Measurements from ENCODE around the gene AK8.

DNA sequence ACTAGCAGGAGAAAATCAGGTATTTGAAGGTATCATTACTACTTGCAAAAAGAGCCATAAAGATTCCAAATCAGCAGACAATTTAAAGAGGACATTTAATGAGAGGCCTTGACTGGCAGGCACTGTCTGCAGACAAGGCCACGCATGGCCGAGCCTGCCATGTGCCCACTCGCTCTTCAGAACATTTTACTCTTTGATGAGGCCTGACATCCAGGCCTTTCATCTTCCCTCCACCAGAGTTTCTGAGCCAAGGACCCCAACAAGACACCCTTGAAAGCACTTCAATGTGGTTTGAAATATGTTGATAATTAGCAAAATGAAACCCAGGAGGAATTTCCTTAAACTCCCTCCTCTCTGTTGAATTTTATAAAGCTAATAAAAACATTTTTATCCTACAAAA lies 16.4 kb downstream of the AK8 start:
- no peak for TF ChIP-seq SRF (IDR thresholded peaks at IDR 0.05; ENCODE audit: low read depth)
- TF ChIP-seq, protein P1, sequence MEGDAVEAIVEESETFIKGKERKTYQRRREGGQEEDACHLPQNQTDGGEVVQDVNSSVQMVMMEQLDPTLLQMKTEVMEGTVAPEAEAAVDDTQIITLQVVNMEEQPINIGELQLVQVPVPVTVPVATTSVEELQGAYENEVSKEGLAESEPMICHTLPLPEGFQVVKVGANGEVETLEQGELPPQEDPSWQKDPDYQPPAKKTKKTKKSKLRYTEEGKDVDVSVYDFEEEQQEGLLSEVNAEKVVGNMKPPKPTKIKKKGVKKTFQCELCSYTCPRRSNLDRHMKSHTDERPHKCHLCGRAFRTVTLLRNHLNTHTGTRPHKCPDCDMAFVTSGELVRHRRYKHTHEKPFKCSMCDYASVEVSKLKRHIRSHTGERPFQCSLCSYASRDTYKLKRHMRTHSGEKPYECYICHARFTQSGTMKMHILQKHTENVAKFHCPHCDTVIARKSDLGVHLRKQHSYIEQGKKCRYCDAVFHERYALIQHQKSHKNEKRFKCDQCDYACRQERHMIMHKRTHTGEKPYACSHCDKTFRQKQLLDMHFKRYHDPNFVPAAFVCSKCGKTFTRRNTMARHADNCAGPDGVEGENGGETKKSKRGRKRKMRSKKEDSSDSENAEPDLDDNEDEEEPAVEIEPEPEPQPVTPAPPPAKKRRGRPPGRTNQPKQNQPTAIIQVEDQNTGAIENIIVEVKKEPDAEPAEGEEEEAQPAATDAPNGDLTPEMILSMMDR (IDR thresholded peaks at IDR 0.05 in 2 of 3, conservative IDR thresholded peaks at IDR 0.05 in 1 of 3; ENCODE audit: borderline replicate concordance in 1 of 3, insufficient read depth in 1 of 3, low read depth in 2 of 3, low read length in 2 of 3): no peak
- no peak for TF ChIP-seq EZH2 (IDR thresholded peaks at IDR 0.05)
- no peak for TF ChIP-seq POLR2A (IDR thresholded peaks at IDR 0.05; ENCODE audit: borderline replicate concordance, extremely low read depth, insufficient read depth, insufficient read length)
- TF ChIP-seq POLR2AphosphoS5 (IDR thresholded peaks at IDR 0.05; ENCODE audit: low read depth, low read length): no peak
- TF ChIP-seq SIN3A (IDR thresholded peaks at IDR 0.05; ENCODE audit: low read depth): no peak
- TF ChIP-seq CEBPB (IDR thresholded peaks at IDR 0.05; ENCODE audit: low read depth): no peak
- TF ChIP-seq ZFX (IDR thresholded peaks at IDR 0.05): no peak
- TF ChIP-seq FOSL1 (IDR thresholded peaks at IDR 0.05; ENCODE audit: low read depth): no peak
- TF ChIP-seq JUND (IDR thresholded peaks at IDR 0.05): no peak
- TF ChIP-seq, protein P2, sequence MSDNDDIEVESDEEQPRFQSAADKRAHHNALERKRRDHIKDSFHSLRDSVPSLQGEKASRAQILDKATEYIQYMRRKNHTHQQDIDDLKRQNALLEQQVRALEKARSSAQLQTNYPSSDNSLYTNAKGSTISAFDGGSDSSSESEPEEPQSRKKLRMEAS (IDR thresholded peaks at IDR 0.05): no peak
- no peak for TF ChIP-seq SP1 (IDR thresholded peaks at IDR 0.05; ENCODE audit: low read depth)
- TF ChIP-seq RAD21 (IDR thresholded peaks at IDR 0.05; ENCODE audit: low read depth): no peak
- no peak for TF ChIP-seq EZH2phosphoT487 (IDR thresholded peaks at IDR 0.05; ENCODE audit: borderline replicate concordance)
